NCI-H128 (cell line): ENCODE data around the gene POLR1A.

Source experiments
- DNase-seq: peaks from one replicate; lab custom pipeline; 2025; ENCODE audit not compliant: unreplicated experiment; lab: John Stamatoyannopoulos, UW

POLR1A gene

DNA sequence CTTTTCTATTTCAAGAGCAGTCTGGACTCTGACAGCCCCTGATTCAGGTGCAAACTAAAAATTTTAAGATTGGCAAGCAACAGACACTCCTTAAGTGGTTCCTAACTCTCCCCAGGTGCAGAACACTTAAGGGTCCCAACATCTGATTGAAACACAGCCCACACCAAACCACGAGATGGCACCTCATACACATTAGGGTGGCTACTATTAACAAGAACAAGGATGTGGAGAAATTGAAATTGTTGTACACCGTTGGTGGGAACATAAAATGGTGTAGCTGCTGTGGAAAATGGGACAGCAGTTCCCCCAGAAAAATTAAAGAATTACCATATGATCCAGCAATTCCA lies 82.3 kb downstream of the POLR1A start:
- DNase-seq: no peak

DNA sequence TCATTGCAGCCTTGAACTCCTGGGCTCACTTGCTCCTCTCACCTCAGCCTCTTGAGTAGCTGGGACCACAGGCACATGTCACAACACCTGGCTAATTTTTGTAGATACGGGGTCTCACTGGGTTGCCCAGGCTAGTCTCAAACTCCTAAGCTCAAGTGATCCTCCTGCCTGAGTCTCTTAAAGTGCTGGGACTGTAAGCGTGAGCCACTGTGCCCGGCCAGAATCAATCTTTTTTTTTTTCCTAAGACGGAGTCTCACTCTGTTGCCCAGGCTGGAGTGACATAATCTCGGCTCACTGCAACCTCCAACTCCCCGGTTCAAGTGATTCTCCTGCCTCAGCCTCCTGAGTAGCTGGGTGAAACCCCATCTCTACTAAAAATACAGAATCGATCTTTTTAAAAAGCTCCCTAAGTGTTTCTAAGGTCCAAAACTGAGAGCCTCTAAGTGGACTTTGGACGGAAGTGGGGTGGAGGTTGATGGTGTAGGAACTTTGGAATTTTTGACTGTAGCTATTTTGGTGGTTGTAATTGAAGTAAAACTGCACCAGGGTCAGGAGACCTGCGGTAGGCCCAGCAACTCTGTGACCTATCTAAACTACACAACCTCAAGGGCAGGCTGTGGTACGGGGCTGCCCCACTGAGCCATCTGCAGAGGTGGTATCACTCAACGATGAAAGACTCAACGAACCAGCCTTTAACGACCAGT lies 82.9 kb downstream of the POLR1A start:
- DNase-seq: no peak

DNA sequence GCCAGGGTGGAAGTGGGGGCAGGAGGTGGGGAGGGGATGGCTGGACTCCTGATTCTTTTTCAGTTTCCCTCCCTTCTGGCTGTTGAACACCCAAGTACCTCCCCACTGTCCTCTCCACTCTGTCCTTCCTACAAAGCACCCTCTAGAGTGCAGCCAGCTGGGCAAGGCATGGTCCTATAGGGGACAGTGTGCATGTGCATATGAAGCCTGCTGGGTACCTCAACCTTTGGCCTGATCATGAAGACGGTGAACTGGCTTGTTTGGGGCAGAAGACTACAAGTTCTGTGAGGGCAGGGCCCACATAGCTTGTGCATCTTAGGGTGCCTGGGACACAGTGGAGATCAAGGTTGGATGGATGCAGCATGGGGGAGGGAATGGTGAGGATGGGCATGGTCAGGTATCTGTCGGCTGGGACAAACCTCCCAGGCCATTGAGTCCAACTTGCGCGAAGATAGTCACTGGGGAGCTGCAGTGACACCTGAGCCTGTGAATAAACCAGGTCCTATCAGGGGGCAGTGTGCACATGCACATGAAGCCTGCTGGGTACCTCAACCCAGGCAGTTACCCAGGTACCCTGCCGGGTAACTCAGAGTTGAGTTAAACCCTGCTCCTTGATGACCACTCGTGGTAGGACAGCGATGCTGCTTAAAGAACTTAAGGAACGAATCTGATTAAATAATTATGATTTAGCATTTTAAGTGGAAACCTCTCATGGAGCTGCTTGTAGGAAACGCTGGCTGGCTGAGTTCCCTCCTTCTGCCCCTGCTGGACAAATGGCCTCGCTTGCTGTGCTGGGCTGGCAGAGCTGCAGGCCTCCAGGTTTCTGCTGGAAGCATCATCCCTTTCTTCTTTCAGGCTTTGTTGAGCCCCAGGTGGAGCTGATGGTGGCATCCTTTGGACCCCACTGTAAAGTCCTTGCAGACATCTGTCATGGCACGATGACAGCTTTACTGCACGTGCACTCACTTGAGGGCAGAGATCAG lies 84.0 kb downstream of the POLR1A start:
- DNase-seq: no peak

DNA sequence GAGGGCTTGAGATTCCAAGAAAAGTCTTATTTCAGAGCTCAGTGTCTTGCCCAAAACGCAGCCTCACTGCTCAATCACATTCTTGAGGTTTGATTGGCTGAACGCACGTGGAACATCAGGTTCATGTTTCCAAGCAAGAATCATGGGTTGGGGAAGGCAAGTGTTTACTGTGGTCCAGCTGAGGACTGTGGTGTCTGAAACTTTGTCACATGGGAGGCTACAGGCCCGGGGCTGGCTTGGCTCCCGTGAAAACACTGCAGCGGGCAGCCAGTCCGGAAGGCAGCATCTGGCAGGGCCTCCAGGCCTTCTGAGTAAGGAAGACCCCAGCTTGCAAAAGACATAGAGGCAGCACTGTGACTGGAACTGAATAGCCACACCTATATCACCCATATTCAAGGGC lies 84.7 kb downstream of the POLR1A start:
- DNase-seq: no peak

DNA sequence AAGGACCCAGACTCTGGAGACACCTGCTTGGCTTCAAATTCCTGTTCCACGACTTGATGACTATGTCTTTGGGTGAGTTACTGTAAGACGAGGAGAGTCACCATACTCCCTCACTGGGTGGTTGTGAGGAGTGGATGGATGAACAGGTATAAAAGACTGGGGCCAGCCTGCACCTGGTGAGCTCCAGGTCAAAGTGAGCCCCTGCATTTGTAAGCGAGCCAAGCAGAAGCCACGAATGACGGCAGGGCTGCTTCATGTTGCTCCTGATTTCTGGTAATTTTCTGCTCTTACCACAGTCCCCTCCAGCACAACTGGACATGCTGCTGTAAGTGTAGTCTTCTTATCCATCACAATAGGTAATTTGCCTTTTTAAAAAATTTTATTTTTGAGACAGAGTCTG lies 86.6 kb downstream of the POLR1A start:
- no peak for DNase-seq

DNA sequence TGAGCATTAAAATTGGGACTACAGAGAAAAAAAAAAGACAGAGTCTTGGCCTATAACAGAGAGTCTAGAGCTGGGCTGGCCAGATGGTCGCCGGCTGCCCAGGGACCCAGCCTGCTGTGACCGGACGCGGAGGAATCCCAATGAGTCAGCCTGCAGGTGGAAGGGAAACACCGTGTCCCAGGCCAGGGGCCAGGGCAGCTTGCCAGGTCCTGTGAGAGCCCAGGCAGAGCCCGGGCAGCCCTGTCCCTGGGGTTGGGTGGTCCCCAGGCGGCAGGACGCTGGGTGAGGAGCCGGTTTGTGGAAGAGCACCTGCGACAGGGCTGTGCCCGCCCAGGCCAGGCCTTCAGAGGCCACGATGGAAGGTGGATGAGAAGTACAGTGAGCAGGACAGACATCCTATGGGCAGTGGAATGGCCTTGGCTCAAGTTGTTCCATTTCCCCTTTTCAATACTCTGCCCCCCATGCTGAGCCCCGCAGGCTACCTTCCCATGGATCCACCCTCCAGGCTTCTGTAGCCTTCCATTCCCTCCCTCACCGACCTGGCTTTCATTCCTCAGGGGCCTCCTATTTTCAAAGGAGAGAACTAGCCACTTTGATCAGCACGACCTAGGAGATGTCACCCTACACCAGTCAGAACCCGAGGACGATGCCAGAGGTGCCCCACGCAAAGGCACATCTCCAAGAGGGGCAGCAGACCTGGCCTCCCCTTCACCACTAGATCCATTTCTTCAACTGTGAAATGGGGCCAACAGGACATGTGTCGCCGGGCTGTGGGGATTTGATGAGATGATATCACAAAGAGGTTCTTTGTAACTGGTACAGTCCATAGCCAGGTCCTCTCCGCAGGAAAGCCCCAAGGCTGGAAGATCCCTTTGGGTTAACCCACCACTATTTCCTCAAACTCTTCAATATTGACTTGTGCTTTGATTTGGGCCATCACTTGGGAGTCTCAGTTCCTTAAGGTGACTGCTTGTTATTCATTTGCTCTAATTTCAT lies 87.5 kb downstream of the POLR1A start:
- no peak for DNase-seq

DNA sequence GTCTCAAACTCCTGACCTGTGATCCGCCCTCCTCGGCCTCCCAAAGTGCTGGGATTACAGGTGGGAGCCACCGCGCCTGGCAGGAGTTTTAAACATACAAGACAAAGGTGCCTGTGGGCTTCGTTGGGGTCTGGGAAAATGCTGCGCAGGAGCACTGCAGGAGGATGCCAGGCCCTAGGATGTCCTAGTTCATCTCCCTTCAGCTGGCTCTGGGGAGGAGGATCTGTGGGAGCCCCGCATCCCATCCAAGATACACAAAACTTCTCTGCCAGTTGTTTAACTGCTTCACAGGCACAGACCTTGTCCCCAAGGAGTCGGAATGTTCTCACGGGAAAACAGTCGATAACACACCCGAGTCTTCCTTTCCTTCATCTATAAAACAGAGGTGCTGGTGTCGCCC lies 89.1 kb downstream of the POLR1A start:
- no peak for DNase-seq

DNA sequence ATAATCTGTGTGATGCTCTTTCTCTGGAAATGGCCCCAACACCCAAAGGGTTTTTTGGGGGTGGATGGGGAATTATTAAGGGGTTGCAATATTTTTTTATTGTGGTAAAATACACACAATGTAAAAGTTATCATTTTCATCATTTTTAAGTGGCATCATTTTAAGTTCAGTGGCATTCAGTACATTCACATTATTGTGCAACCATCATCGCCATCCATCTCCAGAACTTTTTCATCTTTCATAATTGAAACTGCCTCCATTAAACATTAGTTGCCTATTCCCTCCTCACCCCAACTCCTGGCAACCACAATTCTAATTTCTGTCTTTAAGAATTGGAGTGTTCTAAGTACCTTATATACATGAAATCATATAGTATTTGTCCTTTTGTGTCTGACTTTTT lies 90.0 kb downstream of the POLR1A start:
- DNase-seq: no peak

DNA sequence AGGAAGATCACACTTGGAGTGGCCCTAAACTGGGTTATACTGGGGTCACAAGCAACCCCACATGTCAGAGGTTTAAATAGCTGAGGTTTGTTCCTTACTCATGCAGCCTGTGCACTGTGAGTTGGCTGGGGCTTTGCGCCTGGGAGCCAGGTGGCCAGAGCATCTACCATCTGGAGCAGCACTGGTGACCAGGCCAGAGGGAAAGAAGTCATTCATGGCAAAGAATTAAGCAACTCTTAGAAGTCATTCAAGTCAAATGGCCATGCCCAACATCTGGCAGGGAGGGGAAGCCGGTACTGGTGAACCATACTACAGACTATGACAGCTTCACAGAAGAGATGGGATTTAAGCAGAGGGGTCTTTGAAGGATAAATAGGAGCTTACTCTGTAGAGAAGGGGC lies 90.7 kb downstream of the POLR1A start:
- DNase-seq: no peak

DNA sequence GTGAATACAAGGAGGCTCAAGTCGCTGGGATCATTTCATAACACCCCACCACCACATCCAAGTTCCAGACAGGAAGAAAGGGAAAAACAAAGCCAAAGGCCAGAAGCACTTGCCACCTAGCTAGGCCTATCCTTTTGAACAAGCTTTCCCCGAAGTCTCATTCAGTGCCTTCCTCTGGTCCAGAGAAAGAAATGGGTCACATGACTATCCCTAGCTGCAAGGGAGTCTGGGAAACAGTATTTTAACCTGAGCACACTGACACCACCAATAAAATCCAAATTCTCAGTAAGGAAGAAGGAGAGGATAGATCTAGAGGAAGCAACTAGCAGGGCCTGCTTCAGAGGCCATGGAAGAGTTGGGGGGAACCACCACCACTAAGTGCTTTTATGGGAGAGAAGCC lies 91.2 kb downstream of the POLR1A start:
- no peak for DNase-seq

DNA sequence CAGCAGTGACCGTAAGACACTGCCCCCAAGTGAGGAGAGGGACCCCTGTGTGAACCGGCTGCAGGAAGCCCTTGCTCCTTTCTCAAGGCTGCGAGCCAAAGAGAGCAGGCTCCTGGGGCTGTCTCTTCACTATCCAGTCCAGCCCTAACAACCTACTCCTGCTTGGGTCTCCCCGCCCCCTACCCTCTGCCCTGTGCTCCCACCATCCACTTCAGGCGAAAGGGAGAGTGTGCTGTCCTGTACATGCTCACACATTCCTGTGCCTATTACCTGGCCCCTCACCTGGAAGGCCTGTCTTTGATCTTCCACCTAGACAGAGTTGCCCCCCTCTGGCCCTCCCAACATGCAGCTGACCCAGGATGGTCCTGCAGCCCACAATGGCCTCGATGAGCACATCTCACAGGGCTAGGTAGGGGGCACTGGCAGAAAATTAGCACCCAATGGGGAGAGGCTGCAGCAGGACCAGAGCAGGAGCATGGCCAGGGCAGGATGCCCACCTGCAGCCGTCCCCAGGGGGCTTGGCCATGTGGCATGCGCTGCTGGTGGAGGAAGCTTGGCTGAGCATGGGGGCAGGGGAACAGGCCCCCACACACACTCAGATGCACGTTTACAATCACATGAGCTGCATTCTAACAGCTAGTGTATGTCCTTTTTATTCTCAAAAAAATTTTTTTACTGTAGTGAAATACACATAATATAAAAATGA lies 93.5 kb downstream of the POLR1A start:
- no peak for DNase-seq

DNA sequence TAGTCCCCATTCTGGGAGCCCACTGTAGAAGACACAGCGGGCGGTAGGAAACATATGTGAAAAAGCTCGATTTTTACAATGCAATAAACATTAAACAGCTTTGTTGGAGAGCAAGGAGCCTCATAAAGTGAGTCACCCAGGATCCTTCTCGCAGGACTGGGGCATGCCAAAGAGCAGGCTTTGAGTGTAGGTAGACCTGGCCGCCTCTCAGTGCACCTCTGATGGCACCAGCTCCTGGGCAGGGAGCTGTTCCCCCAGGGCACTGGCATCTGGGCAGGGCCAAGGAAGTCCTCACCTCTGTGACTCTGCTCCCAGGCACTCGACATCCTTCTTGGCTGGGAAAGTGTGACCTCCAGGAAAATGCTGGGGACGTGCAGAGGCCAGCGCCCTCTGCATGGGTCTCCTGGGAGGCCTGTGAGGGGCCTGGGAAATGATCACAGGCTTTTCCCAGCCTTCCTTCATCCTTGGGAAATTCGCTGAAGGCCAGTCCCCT lies 94.2 kb downstream of the POLR1A start:
- no peak for DNase-seq

DNA sequence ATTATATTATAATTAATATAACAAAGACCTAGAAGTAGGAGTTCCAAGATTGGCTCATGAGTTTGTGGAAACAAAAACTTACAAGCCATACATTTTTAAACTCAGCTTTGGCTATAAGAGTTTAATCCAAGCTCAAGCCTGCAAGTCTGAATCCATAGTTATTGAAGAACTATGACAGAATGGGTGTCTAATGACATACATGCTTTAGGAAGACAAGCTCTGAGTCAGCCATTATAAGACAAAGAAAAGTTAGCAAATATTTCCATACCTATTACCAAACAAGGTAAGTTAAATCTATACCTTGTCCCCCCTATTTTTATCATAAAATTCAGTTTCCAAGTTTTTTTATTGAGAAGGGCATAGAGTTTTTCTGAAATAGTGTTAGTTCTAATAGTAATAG lies 95.6 kb downstream of the POLR1A start:
- no peak for DNase-seq

DNA sequence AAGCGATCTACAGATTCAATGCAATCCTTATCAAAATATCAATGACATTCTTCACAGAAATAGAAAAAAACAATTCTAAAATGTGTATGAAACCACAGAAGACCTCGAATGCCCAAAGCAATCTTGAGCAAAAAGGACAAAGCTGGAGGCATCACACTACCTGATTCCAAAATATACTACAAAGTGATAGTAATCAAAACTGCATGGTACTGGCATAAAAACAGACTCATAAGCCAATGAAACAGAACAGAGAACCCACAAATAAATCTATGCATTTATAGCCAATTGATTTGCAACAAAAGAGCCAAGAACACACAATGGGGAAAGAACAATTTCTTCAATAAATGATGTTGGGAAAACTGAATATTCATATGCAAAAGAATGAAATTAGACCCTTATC lies 99.2 kb downstream of the POLR1A start:
- no peak for DNase-seq

DNA sequence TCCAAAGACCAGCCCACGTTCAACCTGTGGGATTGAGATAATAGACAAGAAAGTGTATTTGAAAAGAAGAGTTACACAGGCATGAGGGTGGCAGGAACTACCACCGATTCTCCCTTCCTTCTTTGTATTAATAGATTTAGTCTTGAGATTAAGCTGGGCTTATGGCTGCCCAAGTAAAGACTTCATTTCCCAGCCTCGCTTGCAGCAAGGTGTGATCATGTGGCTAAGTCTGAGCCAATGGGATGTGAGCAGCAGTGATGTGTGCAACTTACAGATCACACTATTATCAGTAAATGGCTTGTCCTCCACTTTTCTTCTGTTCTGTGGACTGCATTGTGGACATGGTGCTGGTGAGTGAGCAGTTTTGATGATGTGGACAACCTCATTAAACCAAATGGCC lies 101.7 kb downstream of the POLR1A start:
- DNase-seq: no peak

DNA sequence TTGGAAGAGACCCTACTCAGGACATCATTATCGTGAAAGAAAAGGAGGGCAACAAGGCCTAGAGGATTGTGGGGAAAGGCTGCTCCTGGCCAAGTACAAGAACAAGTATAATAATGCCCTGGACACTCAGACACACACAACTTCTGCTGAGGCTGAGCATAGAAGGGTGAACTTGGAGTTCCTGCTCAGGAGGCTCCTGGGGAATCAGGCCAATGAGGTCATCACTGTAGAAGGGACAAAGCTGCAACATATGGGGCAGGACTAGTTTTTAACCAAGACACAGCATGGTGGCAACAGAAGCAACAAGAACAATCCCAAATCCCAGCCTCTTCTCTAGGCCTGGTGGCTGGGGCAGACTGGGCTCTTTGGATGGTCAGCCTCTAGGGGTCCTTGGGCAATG lies 102.6 kb downstream of the POLR1A start:
- DNase-seq: no peak

DNA sequence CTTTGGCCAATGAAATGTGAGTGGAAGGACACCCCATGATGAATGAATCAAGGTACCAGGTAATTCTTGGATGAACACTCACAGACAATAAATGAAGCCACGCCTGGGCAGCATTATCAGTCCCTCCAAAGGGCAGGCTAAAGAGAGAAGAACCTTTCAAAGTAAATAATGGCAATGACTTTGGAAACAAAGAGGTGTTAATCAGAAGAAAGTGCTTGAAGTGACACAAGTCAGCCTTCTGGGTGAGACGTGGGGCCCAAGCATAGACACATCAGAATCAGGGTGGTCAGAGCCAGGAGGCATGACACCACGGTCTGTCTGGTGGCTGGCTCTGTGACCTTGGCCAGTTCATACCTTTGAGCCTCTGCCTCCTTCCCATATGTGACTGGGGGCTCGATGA lies 103.3 kb downstream of the POLR1A start:
- DNase-seq: no peak

DNA sequence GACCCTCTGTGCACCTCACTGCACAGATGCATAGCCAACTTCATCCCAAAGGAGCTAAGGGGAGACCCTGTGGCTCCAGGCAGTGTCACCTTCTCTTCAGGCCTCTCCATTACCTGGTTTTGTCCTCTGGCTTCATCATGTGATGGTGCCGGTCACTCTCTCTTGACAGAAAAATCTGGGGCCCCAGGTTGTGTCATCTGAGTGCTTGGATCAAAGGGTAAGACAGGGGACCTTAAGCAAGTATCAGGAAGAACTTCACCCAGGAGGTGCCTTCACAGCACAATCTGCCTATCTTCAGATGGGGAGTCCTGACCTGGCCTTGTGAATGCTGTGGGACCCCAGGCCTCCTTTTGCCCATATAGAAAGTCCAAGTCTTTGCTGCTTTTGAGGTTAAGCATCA lies 104.4 kb downstream of the POLR1A start:
- DNase-seq: no peak

DNA sequence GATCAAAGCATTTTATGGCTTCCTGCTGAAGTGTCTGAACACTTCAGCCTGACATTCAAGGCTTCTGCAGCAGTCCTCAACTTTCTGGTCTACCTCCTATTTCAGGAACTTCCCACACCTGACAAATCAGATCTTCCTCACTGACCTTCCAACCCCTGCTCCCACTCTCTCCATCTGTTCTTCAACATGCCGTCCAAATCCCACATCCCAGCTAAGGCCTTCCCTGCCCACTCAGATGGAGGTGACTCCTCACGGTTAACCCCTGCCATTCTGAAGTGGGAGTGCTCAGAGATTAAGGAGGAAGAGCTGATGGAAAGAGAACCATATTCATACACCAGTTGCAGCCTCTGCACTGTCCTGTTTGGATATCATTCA lies 104.8 kb downstream of the POLR1A start:
- DNase-seq: no peak

DNA sequence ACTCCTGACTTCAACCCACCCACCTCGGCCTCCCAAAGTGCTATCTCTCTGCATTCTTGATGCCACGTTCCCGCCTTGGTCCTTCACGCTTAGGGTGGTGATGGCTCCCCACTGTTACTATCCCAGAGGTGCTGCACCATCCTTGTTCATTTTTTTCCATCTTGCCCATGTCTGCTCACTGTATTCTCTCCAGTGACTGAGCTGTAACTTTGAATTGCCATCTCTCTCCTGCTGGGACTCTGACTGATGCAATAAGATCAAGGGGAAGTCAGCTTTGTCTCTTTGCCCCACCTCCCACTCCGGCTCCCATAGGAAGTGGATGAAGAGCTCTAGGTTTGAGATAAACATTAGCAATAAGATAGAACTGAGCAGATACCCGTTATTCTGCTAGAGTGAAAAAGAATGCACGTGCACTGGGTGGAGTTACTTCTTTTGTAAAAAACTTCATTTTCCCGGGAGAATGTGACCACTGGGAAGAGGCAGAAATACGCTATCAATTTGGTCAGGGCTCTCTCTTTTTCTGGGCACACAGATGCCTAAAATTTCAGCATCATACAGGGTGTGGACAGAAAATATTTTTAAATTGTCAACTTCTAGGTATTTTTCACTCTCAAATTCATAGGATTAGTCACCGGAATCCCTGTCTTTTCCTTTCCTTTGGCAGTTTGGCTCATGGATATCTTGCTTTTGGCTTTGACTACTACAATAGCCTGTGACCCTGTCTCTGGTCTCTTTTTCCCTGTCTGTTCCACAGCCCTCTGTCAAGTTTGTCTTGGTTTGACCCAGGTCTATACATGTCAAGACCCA lies 105.4 kb downstream of the POLR1A start:
- no peak for DNase-seq
